Mucosa of descending colon (tissue), 3 donors: ENCODE data around the gene PTPRK. TPM values are rescaled to one million over a fixed set of nuclear protein-coding genes. Genes with fewer than 3 reads are reported as not detected.

Source experiments
- ATAC-seq: fragments of 200-7000 bp; cut with Tn5 transposase; one replicate; pipeline ENCODE4 v1.9.1; 2020; ENCODE audit warnings: mild to moderate bottlenecking, moderate library complexity
- DNase-seq, 3 donors: peaks; one replicate each; pipeline ENCODE4 v3.0.0-alpha.2; 2020
- H3K36me3 ChIP-seq: fragments of 200-600 bp; one replicate; pipeline ENCODE4 v1.8.0; 2021; ENCODE audit warnings: low read depth, mild to moderate bottlenecking
- H3K4me1 ChIP-seq: fragments of 200-600 bp; one replicate; pipeline ENCODE4 v1.8.0; 2021; ENCODE audit warnings: low read depth, mild to moderate bottlenecking
- H3K4me3 ChIP-seq: fragments of 200-600 bp; one replicate; pipeline ENCODE4 v1.8.0; 2021; ENCODE audit warnings: mild to moderate bottlenecking
- H3K9me3 ChIP-seq: fragments of 200-600 bp; one replicate; pipeline ENCODE4 v1.8.0; 2021; ENCODE audit warnings: mild to moderate bottlenecking
- intact Hi-C, 2 donors: fragments of 100-400 bp; cut with DNase I in 1 of 2; cut with micrococcal nuclease in 1 of 2; formaldehyde crosslinking; loops; one replicate each; pipeline versions ENCODE4 v1.11.0 to v1.11.1; 2022; cut with DNase I, micrococcal nuclease
- total RNA-seq, 3 donors: library from RNA; stranded (reverse); fragmentation: NEBNext Ultra II Directional in 2 of 3; extraction: Animal tissue kit (Norgen Biotek cat#: 25700) in 2 of 3; gene quantifications; one replicate each; pipeline versions ENCODE4 v1.2.1 to v1.2.4, GENCODE V29; 2021 to 2023
- TF ChIP-seq, protein P1 (sequence below): fragments of 200-600 bp; IDR thresholded peaks from one replicate; pipeline ENCODE4 v1.8.0; 2022; ENCODE audit warnings: antibody characterized with exemption, mild to moderate bottlenecking
- donor health status: DM: no; HTN: no; CAD: no; lungs with moderate emphysema.
- donor health status: DM: no; HTN: no; CAD: no.
- donor health status: DM: no; HTN: yes; CAD: no.

Gene PTPRK
- total RNA-seq, 3 donors from 2014 or later: 75.9 to 159 (median 86.7) TPM

DNA sequence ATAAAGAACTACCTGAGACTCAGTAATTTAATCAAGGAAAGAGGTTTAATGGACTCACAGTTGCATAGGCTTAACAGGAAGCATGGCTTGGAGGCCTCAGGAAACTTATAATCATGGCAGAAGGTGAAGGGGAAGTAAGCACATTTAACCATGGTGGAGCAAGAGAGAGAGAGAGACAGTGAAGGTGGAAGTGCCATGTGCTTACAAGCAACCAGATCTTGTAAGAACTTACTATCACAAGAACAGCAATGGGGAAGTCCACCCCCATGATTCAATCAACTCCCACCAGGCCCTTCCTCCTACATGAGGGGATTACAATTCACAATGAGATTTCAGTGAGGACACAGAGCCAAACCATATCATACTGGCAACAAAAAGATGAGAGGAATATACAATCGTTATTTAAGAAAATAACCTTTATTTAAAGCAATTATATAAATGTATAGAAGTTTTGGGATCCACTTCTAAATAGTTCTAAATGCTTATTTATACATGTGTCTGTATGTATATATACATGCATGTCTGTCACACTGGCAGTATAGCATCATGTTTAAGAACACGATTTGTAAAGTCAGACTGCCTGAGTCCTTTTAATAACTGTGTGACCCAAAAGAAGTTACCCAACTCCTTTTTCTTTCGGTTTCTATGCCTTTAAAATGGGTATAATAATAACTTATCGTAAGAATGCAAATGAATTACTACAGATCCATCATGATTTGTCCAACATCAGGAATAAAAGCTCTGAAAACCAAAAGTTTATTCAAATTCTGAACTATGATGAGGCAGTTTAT, 363.9 kb downstream of the PTPRK start:
- H3K4me1 ChIP-seq: no peaks in the 10 kb centered on the region
- TF ChIP-seq, protein P1, sequence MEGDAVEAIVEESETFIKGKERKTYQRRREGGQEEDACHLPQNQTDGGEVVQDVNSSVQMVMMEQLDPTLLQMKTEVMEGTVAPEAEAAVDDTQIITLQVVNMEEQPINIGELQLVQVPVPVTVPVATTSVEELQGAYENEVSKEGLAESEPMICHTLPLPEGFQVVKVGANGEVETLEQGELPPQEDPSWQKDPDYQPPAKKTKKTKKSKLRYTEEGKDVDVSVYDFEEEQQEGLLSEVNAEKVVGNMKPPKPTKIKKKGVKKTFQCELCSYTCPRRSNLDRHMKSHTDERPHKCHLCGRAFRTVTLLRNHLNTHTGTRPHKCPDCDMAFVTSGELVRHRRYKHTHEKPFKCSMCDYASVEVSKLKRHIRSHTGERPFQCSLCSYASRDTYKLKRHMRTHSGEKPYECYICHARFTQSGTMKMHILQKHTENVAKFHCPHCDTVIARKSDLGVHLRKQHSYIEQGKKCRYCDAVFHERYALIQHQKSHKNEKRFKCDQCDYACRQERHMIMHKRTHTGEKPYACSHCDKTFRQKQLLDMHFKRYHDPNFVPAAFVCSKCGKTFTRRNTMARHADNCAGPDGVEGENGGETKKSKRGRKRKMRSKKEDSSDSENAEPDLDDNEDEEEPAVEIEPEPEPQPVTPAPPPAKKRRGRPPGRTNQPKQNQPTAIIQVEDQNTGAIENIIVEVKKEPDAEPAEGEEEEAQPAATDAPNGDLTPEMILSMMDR: no peak
- ATAC-seq (no peak), DNase-seq (no peak)
- no peaks in the 10 kb centered on the region for H3K9me3 ChIP-seq
- no peak overlapping the region for H3K4me3 ChIP-seq
- intact Hi-C loops: no loop called here
- H3K36me3 ChIP-seq: no peaks in the 10 kb centered on the region

DNA sequence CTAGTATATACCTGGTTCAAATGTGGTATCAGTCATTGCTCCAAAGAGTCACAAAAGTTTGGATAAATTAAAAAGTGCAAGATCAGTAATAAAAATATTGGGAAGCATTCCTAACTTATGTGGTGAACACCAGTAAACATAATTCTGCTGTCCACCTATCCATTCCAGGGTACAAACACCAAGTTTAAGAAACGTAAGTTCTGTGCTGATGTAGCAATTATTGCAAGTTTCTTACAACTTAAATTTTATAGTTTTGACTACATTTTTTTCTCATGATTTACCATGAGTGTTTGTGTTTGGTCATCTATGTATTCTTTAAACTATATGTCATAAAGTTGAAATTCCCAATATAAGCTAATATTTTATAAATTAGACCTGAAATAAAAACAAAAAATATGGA, 364.6 kb downstream of the PTPRK start:
- TF ChIP-seq, protein P1: no peak
- Histone ChIP-seq H3K4me3 (no peak overlapping the region), H3K9me3 (no peaks in the 10 kb centered on the region), H3K36me3 (no peaks in the 10 kb centered on the region), H3K4me1 (no peaks in the 10 kb centered on the region)
- no peak for ATAC-seq
- intact Hi-C loops: no loop called here
- DNase-seq: no peak

DNA sequence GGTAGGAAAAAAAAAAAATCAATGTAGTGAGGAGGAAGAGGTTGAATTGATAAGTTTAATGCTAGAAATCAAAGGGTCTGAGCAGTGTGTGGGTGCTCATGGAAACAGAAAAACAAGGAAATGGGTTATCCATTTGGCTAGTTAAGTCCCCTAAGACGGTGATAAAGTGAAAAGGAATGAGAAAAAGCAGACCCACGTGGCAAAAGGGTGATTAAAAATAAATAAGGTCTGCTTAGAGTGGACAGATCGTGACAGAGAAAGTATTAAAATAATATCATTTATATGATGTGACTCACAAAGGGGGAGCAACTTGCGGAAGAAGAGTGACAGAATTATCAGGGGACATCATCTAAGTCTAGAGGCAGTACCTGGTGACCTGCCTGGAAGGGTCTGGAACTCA, 367.8 kb downstream of the PTPRK start:
- TF ChIP-seq, protein P1: no peak
- H3K4me1 ChIP-seq: no peaks in the 10 kb centered on the region
- no peaks in the 10 kb centered on the region for H3K9me3 ChIP-seq
- ATAC-seq: no peak
- intact Hi-C loops: no loop called here
- H3K4me3 ChIP-seq: no peak overlapping the region
- DNase-seq: no peak
- H3K36me3 ChIP-seq: no peaks in the 10 kb centered on the region

DNA sequence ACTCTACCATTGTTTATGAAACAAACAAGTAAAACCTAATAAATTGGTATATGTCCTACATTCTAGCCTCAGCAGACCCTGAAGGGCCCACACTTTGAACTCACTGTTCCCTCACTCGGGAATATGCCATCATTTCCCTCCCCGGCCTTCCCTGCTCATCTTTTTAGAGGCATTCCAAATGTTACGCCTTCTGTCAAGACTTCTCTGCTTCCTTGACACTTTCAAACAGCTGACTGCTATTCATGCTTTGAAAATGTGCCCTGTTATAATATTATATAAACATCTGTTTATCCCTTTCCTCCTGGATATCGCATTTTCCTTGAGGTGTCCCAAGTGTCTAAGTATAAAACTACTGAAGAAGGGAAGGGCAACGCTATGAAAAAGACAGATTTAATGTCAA, 370.0 kb downstream of the PTPRK start:
- Histone ChIP-seq H3K4me3 (no peak overlapping the region), H3K36me3 (no peaks in the 10 kb centered on the region), H3K4me1 (no peaks in the 10 kb centered on the region), H3K9me3 (no peaks in the 10 kb centered on the region)
- TF ChIP-seq, protein P1: no peak
- no peak for DNase-seq
- no peak for ATAC-seq
- intact Hi-C loops: no loop called here

DNA sequence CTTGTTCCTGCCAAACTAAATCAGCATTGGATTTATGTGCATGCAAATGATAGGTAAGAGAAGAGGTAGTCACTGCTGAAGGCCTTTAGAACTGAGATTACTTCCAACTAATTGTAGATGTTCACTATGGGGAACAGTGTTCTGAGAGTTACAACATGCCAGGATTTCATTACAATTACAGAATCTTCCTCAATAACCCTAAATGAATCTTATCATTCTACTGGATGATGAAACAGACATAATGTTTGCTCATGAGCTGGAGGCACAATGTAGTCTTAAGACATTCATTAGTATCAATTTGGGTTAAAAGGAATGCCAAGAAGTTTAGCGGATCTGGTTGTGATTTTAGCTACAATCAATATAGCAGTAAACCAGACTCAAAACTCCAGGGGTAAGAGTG, 370.6 kb downstream of the PTPRK start:
- intact Hi-C loops: no loop called here
- TF ChIP-seq, protein P1: no peak
- no peaks in the 10 kb centered on the region for H3K9me3 ChIP-seq
- no peak for ATAC-seq
- no peaks in the 10 kb centered on the region for H3K4me1 ChIP-seq
- DNase-seq: no peak
- H3K4me3 ChIP-seq: no peak overlapping the region
- no peaks in the 10 kb centered on the region for H3K36me3 ChIP-seq

DNA sequence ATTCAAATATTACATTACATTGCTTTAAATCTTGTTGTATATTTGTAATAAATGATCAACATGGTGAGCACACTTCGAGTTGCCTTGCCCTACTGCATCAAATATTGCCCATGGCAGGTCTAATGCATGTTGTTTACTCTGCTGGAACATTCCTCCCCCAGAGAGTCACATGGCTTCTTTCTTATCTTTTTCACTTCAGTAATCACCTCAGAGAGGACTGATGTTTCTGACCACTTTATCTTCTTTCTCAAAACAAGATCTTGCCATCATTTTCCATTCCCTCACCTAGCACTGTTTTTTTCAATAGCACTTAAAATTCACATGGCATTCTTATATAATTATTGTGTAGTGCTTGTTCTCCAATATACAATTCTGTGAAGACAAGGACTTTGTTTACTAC, 376.1 kb downstream of the PTPRK start:
- ATAC-seq (no peak), DNase-seq (no peak)
- TF ChIP-seq, protein P1: no peak
- intact Hi-C loops: no loop called here
- Histone ChIP-seq H3K36me3 (no peaks in the 10 kb centered on the region), H3K4me3 (no peak overlapping the region), H3K4me1 (no peaks in the 10 kb centered on the region), H3K9me3 (no peaks in the 10 kb centered on the region)
